HG02884 (cell line): ENCODE measurements around the gene PARP12.

ENCODE experiments used
- ATAC-seq: cut with Tn5 transposase; IDR thresholded peaks from one replicate; pipeline ENCODE4 v1.9.1; 2021; ENCODE audit warnings: mild to moderate bottlenecking, moderate library complexity; ENCODE audit not compliant: unreplicated experiment

Gene PARP12

GRCh38 chr7:140017034-140017433, 45.7 kb downstream of the PARP12 start:
- ATAC-seq, result no peak

GRCh38 chr7:140016540-140016939, 46.2 kb downstream of the PARP12 start:
- no peak for ATAC-seq

GRCh38 chr7:140015471-140015970, 47.2 kb downstream of the PARP12 start:
- ATAC-seq, result no peak

- ATAC-seq, result no peak
Measured at GRCh38 chr7:140014123-140014522, 48.6 kb downstream of the PARP12 start.

- ATAC-seq, result no peak
Measured at GRCh38 chr7:140013676-140014075, 49.1 kb downstream of the PARP12 start.

GRCh38 chr7:140010194-140010895, 52.4 kb downstream of the PARP12 start:
- no peak for ATAC-seq

GRCh38 chr7:140009735-140010134, 53.0 kb downstream of the PARP12 start:
- no peak for ATAC-seq

GRCh38 chr7:140008755-140009610, 53.8 kb downstream of the PARP12 start:
- ATAC-seq, result no peak

GRCh38 chr7:140007051-140007690, 55.6 kb downstream of the PARP12 start:
- ATAC-seq, result no peak

- ATAC-seq, result no peak
Measured at GRCh38 chr7:140006600-140006999, 56.2 kb downstream of the PARP12 start.

GRCh38 chr7:140005754-140006503, 56.8 kb downstream of the PARP12 start:
- ATAC-seq, result no peak

- no peak for ATAC-seq
Measured at GRCh38 chr7:140005341-140005740, 57.4 kb downstream of the PARP12 start.

- no peak for ATAC-seq
Measured at GRCh38 chr7:140004672-140005071, 58.1 kb downstream of the PARP12 start.

- ATAC-seq, result no peak
Measured at GRCh38 chr7:140003913-140004382, 58.8 kb downstream of the PARP12 start.

- no peak for ATAC-seq
Measured at GRCh38 chr7:140000666-140001268, 62.0 kb downstream of the PARP12 start.

GRCh38 chr7:139999516-139999915, 63.2 kb downstream of the PARP12 start:
- ATAC-seq, result no peak

GRCh38 chr7:139998572-139998971, 64.2 kb downstream of the PARP12 start:
- ATAC-seq, result no peak

GRCh38 chr7:139995017-139995915, 67.5 kb downstream of the PARP12 start:
- no peak for ATAC-seq

GRCh38 chr7:139994356-139994755, 68.4 kb downstream of the PARP12 start:
- ATAC-seq, result no peak
